HG02571 (cell line): ENCODE results near the gene MLKL.
"Not testable (repeated sequence)": the region's sequence is repeated elsewhere in the genome, so short reads cannot be mapped to it uniquely, and the experiment has no call there.

ENCODE experiments used
- ATAC-seq: cut with Tn5 transposase; IDR thresholded peaks from one replicate; pipeline ENCODE4 v1.9.1; 2021; ENCODE audit warnings: mild to moderate bottlenecking, moderate library complexity; ENCODE audit not compliant: unreplicated experiment

MLKL gene

GRCh38 chr16:74709441-74709877 lies 8.8 kb upstream of the MLKL start:
- peak; percentile 82 for ATAC-seq

GRCh38 chr16:74700116-74700437 lies 585 bp downstream of the MLKL start:
- ATAC-seq: peak; percentile 23

- ATAC-seq: no peak
Observed at GRCh38 chr16:74699666-74700065, 996 bp downstream of the MLKL start.

- no peak for ATAC-seq
Observed at GRCh38 chr16:74698222-74698621, 2.4 kb downstream of the MLKL start.

- ATAC-seq: peak; percentile 82
Observed at GRCh38 chr16:74695450-74696422, 4.9 kb downstream of the MLKL start.

- no peak for ATAC-seq
Observed at GRCh38 chr16:74691093-74691855, 9.4 kb downstream of the MLKL start.

GRCh38 chr16:74682556-74682955 lies 18.1 kb downstream of the MLKL start:
- no peak for ATAC-seq

GRCh38 chr16:74680681-74681080 lies 20.0 kb downstream of the MLKL start:
- ATAC-seq: no peak

- ATAC-seq: no peak
Observed at GRCh38 chr16:74679983-74680382, 20.7 kb downstream of the MLKL start.

- ATAC-seq: no peak
Observed at GRCh38 chr16:74677868-74678267, 22.8 kb downstream of the MLKL start.

GRCh38 chr16:74673876-74674275 lies 26.8 kb downstream of the MLKL start:
- no peak for ATAC-seq

- ATAC-seq: not testable (repeated sequence)
Observed at GRCh38 chr16:74668877-74669276, 31.8 kb downstream of the MLKL start.

GRCh38 chr16:74667255-74667700 lies 33.4 kb downstream of the MLKL start:
- ATAC-seq: no peak

GRCh38 chr16:74666425-74667254 lies 34.0 kb downstream of the MLKL start, which contains the start of gene RFWD3:
Gene RFWD3, minus strand, starts transcription at chr16:74666877. Its CDS starts 5,428 bp downstream, at chr16:74661449.
- peak; percentile 100 for ATAC-seq

- ATAC-seq: no peak
Observed at GRCh38 chr16:74666010-74666421, 34.6 kb downstream of the MLKL start.

GRCh38 chr16:74661064-74661463 lies 39.6 kb downstream of the MLKL start:
- no peak for ATAC-seq

GRCh38 chr16:74660383-74660782 lies 40.3 kb downstream of the MLKL start:
- ATAC-seq: no peak

GRCh38 chr16:74659041-74659440 lies 41.6 kb downstream of the MLKL start:
- no peak for ATAC-seq

- no peak for ATAC-seq
Observed at GRCh38 chr16:74657870-74658642, 42.6 kb downstream of the MLKL start.

GRCh38 chr16:74654536-74655050 lies 46.1 kb downstream of the MLKL start:
- ATAC-seq: no peak
